ENCODE measurements around the gene FOSB.

GRCh38 chr19:45471111-45471930 lies 3.5 kb downstream of the FOSB start:
- TF ChIP-seq REST (IDR thresholded peaks at IDR 0.05; ENCODE audit: unreplicated experiment) = no peak
- no peak for TF ChIP-seq CTCF (conservative IDR thresholded peaks at IDR 0.05; ENCODE audit: low read depth in 2 of 2)
- TF ChIP-seq EZH2phosphoT487 (IDR thresholded peaks at IDR 0.05; ENCODE audit: unreplicated experiment) = no peak
- TF ChIP-seq POLR2AphosphoS5 (IDR thresholded peaks at IDR 0.05; ENCODE audit: low read depth) = no peak
- no peak for TF ChIP-seq EZH2 (IDR thresholded peaks at IDR 0.05; ENCODE audit: low read depth, unreplicated experiment)
- no peak for TF ChIP-seq ETS1 (IDR thresholded peaks at IDR 0.05)
- no peak for TF ChIP-seq ZNF114 (CRISPR knock-in tag; IDR thresholded peaks at IDR 0.05)
- no peak for TF ChIP-seq ZNF331 (CRISPR knock-in tag; IDR thresholded peaks at IDR 0.05; ENCODE audit: low read depth)
- TF ChIP-seq CREB1 (CRISPR knock-in tag; IDR thresholded peaks at IDR 0.05; ENCODE audit: low read depth) = no peak

All from GM23338 (cell line).